ENCODE measurements around the gene POU2F1.
A peak's percentile ranks its signal among the peaks of the same experiment; 100 is the strongest.

POU2F1 gene

GRCh38 chr1:167429612-167430011 lies 208.9 kb downstream of the POU2F1 start:
- DNase-seq: no peak

GRCh38 chr1:167430134-167430848 lies 209.6 kb downstream of the POU2F1 start:
- no peak for DNase-seq

- no peak for DNase-seq
Measured at GRCh38 chr1:167430849-167431242, 210.2 kb downstream of the POU2F1 start.

- DNase-seq: no peak
Measured at GRCh38 chr1:167431261-167431908, 210.7 kb downstream of the POU2F1 start.

- no peak for DNase-seq
Measured at GRCh38 chr1:167431909-167432650, 211.4 kb downstream of the POU2F1 start.

GRCh38 chr1:167432780-167433179 lies 212.1 kb downstream of the POU2F1 start:
- DNase-seq: no peak

GRCh38 chr1:167433884-167434283 lies 213.2 kb downstream of the POU2F1 start:
- DNase-seq: no peak

GRCh38 chr1:167434306-167434705 lies 213.6 kb downstream of the POU2F1 start:
- DNase-seq: no peak

- DNase-seq: no peak
Measured at GRCh38 chr1:167435484-167435883, 214.8 kb downstream of the POU2F1 start.

- DNase-seq: no peak
Measured at GRCh38 chr1:167438171-167439138, 217.8 kb downstream of the POU2F1 start.

GRCh38 chr1:167439301-167439988 lies 218.8 kb downstream of the POU2F1 start:
- no peak for DNase-seq

GRCh38 chr1:167440345-167440744 lies 219.7 kb downstream of the POU2F1 start:
- no peak for DNase-seq

- DNase-seq: no peak
Measured at GRCh38 chr1:167440776-167441175, 220.1 kb downstream of the POU2F1 start.

- no peak for DNase-seq
Measured at GRCh38 chr1:167441222-167441621, 220.5 kb downstream of the POU2F1 start.

GRCh38 chr1:167442142-167442848 lies 221.6 kb downstream of the POU2F1 start:
- peak; percentile 74 for DNase-seq

- no peak for DNase-seq
Measured at GRCh38 chr1:167442854-167443565, 222.3 kb downstream of the POU2F1 start.

- DNase-seq: no peak
Measured at GRCh38 chr1:167443757-167444156, 223.1 kb downstream of the POU2F1 start.

GRCh38 chr1:167446966-167447365 lies 226.3 kb downstream of the POU2F1 start:
- DNase-seq: no peak

- DNase-seq: no peak
Measured at GRCh38 chr1:167447521-167448136, 226.9 kb downstream of the POU2F1 start.

GRCh38 chr1:167450843-167451242 lies 230.2 kb downstream of the POU2F1 start:
- DNase-seq: no peak
